Hepatocyte (in vitro differentiated cells): Measurements from ENCODE around the gene TM9SF4.

Source experiments
- CTCF ChIP-seq: fragments of 200-600 bp; sonication (generic); IDR thresholded peaks from 2 replicates; pipeline ENCODE4 v1.5.1; 2016; ENCODE audit warnings: antibody characterized with exemption, mild to moderate bottlenecking; ENCODE audit not compliant: poor library complexity
- EZH2phosphoT487 ChIP-seq: fragments of 200-600 bp; sonication (generic); IDR thresholded peaks from one replicate; pipeline ENCODE4 v1.6.1; 2018; ENCODE audit warnings: antibody characterized with exemption, mild to moderate bottlenecking, low read depth, moderate library complexity; ENCODE audit not compliant: unreplicated experiment, severe bottlenecking

GRCh38 chr20:32116079-32116521, 6.6 kb downstream of the TM9SF4 start:
- TF ChIP-seq CTCF (no peak), EZH2phosphoT487 (no peak)
